Activated CD8-positive, alpha-beta T cell treated with anti-CD3 and anti-CD28 coated beads for 36 hours (primary cell): ENCODE results near the gene COL25A1. TPM values are rescaled to one million over a fixed set of nuclear protein-coding genes. Genes with fewer than 3 reads are reported as not detected.
A peak's percentile ranks its signal among the peaks of the same experiment; 100 is the strongest.

Experiments
- ATAC-seq: fragments of 200-7000 bp; cut with Tn5 transposase; one replicate; pipeline ENCODE4 v1.10.0; 2021; ENCODE audit warnings: mild to moderate bottlenecking, moderate library complexity
- CTCF ChIA-PET: fragments of 350-600 bp; sonication (Branson Sonifier 250); formaldehyde crosslinking; loops from one replicate; lab custom pipeline; 2021; ENCODE audit warnings: antibody characterized with exemption; lab: Charles Lee
- POLR2A ChIA-PET: fragments of 350-600 bp; sonication (Branson Sonifier 250); formaldehyde crosslinking; loops from one replicate; lab custom pipeline; 2021; ENCODE audit warnings: antibody characterized with exemption; lab: Charles Lee
- DNase-seq: peaks from one replicate; pipeline ENCODE4 v3.0.0-alpha.2; 2020
- H3K27ac Mint-ChIP-seq: one replicate; pipeline ENCODE4 v1.8.0; 2021; ENCODE audit warnings: mild to moderate bottlenecking, mixed read lengths
- H3K27me3 Mint-ChIP-seq: one replicate; pipeline ENCODE4 v1.8.0; 2021; ENCODE audit warnings: mixed read lengths
- H3K36me3 Mint-ChIP-seq: one replicate; pipeline ENCODE4 v1.8.0; 2021; ENCODE audit warnings: low read depth, mixed read lengths
- H3K4me1 Mint-ChIP-seq: one replicate; pipeline ENCODE4 v1.8.0; 2021; ENCODE audit warnings: low read depth, mixed read lengths
- H3K4me3 Mint-ChIP-seq: one replicate; pipeline ENCODE4 v1.8.0; 2021; ENCODE audit warnings: mild to moderate bottlenecking, moderate library complexity, mixed read lengths
- H3K9me3 Mint-ChIP-seq: one replicate; pipeline ENCODE4 v1.8.0; 2021; ENCODE audit warnings: mixed read lengths
- intact Hi-C: fragments of 100-400 bp; cut with micrococcal nuclease; formaldehyde crosslinking; loops from one replicate; pipeline ENCODE4 v1.10.0; 2022
- total RNA-seq, 2 experiments: library from RNA; stranded (reverse); gene quantifications; one replicate each; pipeline ENCODE4 v1.2.3, GENCODE V29; 2021
- TF ChIP-seq, protein P1 (sequence below): fragments of 200-600 bp; IDR thresholded peaks from one replicate; pipeline ENCODE4 v1.8.0; 2022; ENCODE audit warnings: antibody characterized with exemption, mild to moderate bottlenecking

Gene COL25A1
- total RNA-seq, 2 experiments from 2014 or later: not detected

DNA sequence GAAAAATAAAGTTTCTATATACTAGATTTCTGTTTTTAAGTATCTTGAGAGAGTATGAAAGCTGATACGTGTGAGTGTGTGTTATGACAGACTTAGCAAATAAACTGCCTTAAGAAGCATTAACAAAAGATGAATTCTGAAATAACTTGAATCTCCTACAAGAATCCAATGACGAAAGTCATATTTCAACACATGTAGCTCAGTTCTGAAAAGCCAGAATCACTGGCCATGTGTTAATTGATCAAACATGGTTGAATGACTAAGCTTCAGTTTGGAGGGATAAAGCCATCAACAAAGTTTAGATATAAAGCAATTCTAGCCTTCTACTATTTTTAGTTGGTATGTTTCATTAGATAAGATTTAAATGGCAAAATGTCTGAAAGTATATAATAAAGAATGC lies 451.1 kb downstream of the COL25A1 start:
- CTCF ChIA-PET: no interaction called here
- Mint-ChIP-seq H3K27ac (no peak overlapping the region), H3K9me3 (no peaks in the 10 kb centered on the region)

DNA sequence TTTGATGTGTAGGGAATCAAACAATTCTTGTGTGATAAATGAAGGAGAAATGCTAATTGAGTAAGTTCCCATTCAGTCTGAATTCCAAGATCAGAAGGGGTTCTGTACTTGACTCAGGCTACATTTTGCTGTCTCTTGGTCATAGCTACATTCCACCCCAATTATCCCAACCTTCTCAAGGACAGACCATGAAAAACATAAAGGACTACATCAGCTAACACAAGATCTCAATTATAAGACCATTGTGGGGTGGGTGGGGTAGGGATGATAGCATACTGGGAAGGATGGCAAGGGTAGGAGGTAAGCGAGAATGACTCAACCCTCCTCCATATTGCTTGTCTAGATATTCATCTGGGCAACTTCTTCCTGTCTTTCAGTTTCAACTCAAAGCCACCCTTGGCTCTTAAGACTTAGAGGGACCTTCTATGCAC lies 452.2 kb downstream of the COL25A1 start:
- Mint-ChIP-seq H3K36me3 (no peaks in the 10 kb centered on the region), H3K9me3 (no peaks in the 10 kb centered on the region), H3K27me3 (peaks cover 4% of the 10 kb centered on the region), H3K27ac (no peak overlapping the region), H3K4me3 (no peak overlapping the region), H3K4me1 (peaks cover 15% of the 10 kb centered on the region)
- CTCF ChIA-PET: no interaction called here
- TF ChIP-seq, protein P1, sequence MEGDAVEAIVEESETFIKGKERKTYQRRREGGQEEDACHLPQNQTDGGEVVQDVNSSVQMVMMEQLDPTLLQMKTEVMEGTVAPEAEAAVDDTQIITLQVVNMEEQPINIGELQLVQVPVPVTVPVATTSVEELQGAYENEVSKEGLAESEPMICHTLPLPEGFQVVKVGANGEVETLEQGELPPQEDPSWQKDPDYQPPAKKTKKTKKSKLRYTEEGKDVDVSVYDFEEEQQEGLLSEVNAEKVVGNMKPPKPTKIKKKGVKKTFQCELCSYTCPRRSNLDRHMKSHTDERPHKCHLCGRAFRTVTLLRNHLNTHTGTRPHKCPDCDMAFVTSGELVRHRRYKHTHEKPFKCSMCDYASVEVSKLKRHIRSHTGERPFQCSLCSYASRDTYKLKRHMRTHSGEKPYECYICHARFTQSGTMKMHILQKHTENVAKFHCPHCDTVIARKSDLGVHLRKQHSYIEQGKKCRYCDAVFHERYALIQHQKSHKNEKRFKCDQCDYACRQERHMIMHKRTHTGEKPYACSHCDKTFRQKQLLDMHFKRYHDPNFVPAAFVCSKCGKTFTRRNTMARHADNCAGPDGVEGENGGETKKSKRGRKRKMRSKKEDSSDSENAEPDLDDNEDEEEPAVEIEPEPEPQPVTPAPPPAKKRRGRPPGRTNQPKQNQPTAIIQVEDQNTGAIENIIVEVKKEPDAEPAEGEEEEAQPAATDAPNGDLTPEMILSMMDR: no peak
- POLR2A ChIA-PET: no interaction called here
- DNase-seq (no peak), ATAC-seq (peak; percentile 77)
- intact Hi-C loops: no loop called here

More for the DNA sequence above, 451.1 kb downstream of the COL25A1 start:
- intact Hi-C loops: no loop called here
- H3K27me3 Mint-ChIP-seq: peaks cover 4% of the 10 kb centered on the region
- DNase-seq (no peak), ATAC-seq (no peak)
- peaks cover 15% of the 10 kb centered on the region for H3K4me1 Mint-ChIP-seq
- H3K36me3 Mint-ChIP-seq: no peaks in the 10 kb centered on the region
- TF ChIP-seq, protein P1: no peak
- POLR2A ChIA-PET: interaction anchor here (0.6 kb wide), 1 partner anchor 35 kb away, joined by 3 read pairs; no protein-coding TSS in a partner anchor
- no peak overlapping the region for H3K4me3 Mint-ChIP-seq

DNA sequence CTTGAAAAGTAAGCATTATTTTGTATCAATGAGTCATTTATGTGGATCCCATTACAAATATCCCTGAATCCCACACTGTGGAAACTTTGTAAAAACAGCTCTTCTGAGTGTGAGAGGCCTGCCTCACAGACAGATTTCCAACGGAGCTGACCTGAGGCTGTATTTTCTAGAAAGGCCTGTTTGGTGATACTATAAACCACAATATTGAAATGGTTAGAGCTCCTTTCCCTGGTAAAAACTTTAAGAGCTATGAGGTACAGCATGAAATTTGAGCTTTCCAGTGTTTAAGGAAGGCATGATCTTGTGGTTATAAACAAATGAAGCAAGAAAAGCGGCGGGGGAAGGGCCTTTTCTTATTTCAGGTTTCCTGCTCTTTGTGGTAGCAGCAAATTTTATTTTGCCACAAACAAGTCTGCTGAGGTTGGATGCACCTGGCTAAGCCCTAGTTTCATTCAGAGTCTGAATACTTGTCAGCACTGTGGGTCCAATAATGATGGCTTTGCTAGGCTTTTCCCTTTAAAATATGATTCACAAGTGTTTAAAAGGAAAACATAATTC lies 452.8 kb downstream of the COL25A1 start:
- Mint-ChIP-seq H3K27ac (no peak overlapping the region), H3K27me3 (peaks cover 4% of the 10 kb centered on the region), H3K4me1 (peaks cover 15% of the 10 kb centered on the region), H3K9me3 (no peaks in the 10 kb centered on the region), H3K4me3 (no peak overlapping the region), H3K36me3 (no peaks in the 10 kb centered on the region)
- TF ChIP-seq, protein P1: no peak
- ATAC-seq: peak; percentile 49
- CTCF ChIA-PET: no interaction called here
- POLR2A ChIA-PET: no interaction called here
- intact Hi-C loops: no loop called here
- DNase-seq: peak; percentile 45

DNA sequence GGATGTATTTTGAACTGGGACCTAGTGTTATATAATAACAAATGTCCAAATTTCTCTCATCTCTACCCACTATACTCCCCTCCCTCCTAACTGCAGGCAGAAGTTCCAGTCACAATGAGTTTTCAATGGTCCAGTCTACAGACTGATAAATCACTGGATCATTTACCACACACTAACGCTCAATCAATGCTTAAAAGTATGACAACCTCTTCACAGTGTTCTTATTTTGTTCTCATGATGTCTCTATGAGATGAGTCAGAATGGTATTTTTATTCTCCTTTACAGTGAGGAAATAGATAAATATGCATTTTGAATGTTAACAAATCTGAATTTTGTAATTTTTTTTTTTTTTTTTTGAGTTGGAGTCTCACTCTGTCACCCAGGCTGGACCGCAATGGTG lies 455.9 kb downstream of the COL25A1 start:
- CTCF ChIA-PET: no interaction called here
- no peaks in the 10 kb centered on the region for H3K9me3 Mint-ChIP-seq
- DNase-seq: no peak
- no peak for ATAC-seq
- TF ChIP-seq, protein P1: no peak
- no peak overlapping the region for H3K4me3 Mint-ChIP-seq
- peaks cover 14% of the 10 kb centered on the region for H3K4me1 Mint-ChIP-seq
- H3K27ac Mint-ChIP-seq: no peak overlapping the region
- no peaks in the 10 kb centered on the region for H3K27me3 Mint-ChIP-seq
- H3K36me3 Mint-ChIP-seq: no peaks in the 10 kb centered on the region
- intact Hi-C loops: no loop called here
- POLR2A ChIA-PET: no interaction called here

DNA sequence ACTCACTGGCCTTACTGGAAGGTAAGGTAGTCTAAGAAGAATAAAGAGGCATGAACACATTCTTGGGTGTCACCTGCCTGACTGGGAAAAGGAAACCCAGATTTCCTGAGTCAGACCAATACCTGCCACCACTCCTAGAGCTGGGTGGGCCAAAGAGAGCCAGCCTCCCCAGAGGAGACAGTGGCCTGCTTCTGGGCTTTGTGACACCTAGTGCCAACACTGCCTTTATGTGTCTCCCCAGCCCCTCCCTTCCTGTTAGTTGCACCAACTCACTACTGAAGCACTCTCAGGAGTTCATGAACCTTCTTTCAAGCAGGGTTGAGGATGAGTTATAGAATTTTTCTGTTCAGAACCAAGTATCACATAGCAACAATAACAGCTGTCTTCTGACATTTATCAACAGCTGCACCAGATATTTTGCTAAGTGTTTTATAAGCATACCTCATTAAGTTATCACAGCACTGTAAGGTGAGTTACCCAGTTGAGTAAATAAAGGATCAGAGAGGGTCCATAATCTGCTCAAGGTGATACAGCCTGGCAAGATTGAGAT lies 462.0 kb downstream of the COL25A1 start:
- Mint-ChIP-seq H3K4me1 (no peaks in the 10 kb centered on the region), H3K4me3 (no peak overlapping the region), H3K27me3 (no peaks in the 10 kb centered on the region), H3K27ac (no peak overlapping the region), H3K36me3 (no peaks in the 10 kb centered on the region), H3K9me3 (no peaks in the 10 kb centered on the region)
- ATAC-seq (peak; percentile 17), DNase-seq (no peak)
- POLR2A ChIA-PET: no interaction called here
- CTCF ChIA-PET: no interaction called here
- intact Hi-C loops: no loop called here
- TF ChIP-seq, protein P1: no peak
